Ureter (tissue), 1 donor: ENCODE results near the gene ADAD2. TPM values are rescaled to one million over a fixed set of nuclear protein-coding genes. Genes with fewer than 3 reads are reported as not detected.

Source experiments
- DNase-seq: peaks from one replicate; pipeline ENCODE4 v3.0.0-alpha.2; 2020; ENCODE audit warnings: low spot score
- total RNA-seq: library from RNA; stranded (reverse); gene quantifications from one replicate; pipeline ENCODE4 v1.2.4, GENCODE V29; 2023
- donor health status: DM: yes; HTN: yes; CAD: no.

The ADAD2 gene
- total RNA-seq, 1 donor from 2014 or later = 0.42 TPM

- DNase-seq = no peak
Measured at GRCh38 chr16:84245956-84246678, 55.2 kb downstream of the ADAD2 start.

- no peak for DNase-seq
Measured at GRCh38 chr16:84246679-84247077, 55.7 kb downstream of the ADAD2 start.

Other genes starting within 250 kb of the ADAD2 start
- 5.9 TPM for gene OSGIN1, start 237.9 kb upstream of the ADAD2 start, total RNA-seq
- not detected for gene NECAB2, start 222.9 kb upstream of the ADAD2 start, total RNA-seq
- gene SLC38A8, start 148.4 kb upstream of the ADAD2 start, total RNA-seq = not detected
- gene MBTPS1, start 74.2 kb upstream of the ADAD2 start, total RNA-seq = 103 TPM
- 18.3 TPM for gene HSDL1, start 46.0 kb upstream of the ADAD2 start, total RNA-seq
- 1.7 TPM for gene DNAAF1, start 45.8 kb upstream of the ADAD2 start, total RNA-seq
- 66.4 TPM for gene TAF1C, start 4.1 kb upstream of the ADAD2 start, total RNA-seq
- gene KCNG4, start 48.9 kb downstream of the ADAD2 start, total RNA-seq = not detected
- 63.5 TPM for gene WFDC1, start 103.7 kb downstream of the ADAD2 start, total RNA-seq
- gene ATP2C2, start 177.4 kb downstream of the ADAD2 start, total RNA-seq = 33.2 TPM